Trophoblast cell (in vitro differentiated cells and primary cell): ENCODE measurements around the gene IGFBP5.

Experiments
- DNase-seq, 2 donors: peaks; one replicate each; pipeline ENCODE4 v3.0.0-alpha.2; 2016
- H2AFZ ChIP-seq: 2 replicates; pipeline ENCODE4 v1.6.1; 2013; ENCODE audit warnings: low read length, moderate library complexity, mild to moderate bottlenecking; ENCODE audit not compliant: insufficient read depth, poor library complexity
- H2AK5ac ChIP-seq: 2 replicates; pipeline ENCODE4 v1.6.1; 2013; ENCODE audit warnings: mild to moderate bottlenecking, low read length
- H2BK120ac ChIP-seq: 2 replicates; pipeline ENCODE4 v1.6.1; 2013; ENCODE audit warnings: low read length, mild to moderate bottlenecking, moderate library complexity; ENCODE audit not compliant: insufficient read depth, poor library complexity
- H2BK12ac ChIP-seq: 2 replicates; pipeline ENCODE4 v1.6.1; 2013; ENCODE audit warnings: mild to moderate bottlenecking, low read length, moderate library complexity
- H2BK5ac ChIP-seq: 2 replicates; pipeline ENCODE4 v1.6.1; 2013; ENCODE audit warnings: low read length, low read depth, moderate library complexity, mild to moderate bottlenecking; ENCODE audit not compliant: poor library complexity
- H3K14ac ChIP-seq: 2 replicates; pipeline ENCODE4 v1.6.1; 2013; ENCODE audit warnings: mild to moderate bottlenecking, low read length
- H3K18ac ChIP-seq: 2 replicates; pipeline ENCODE4 v1.6.1; 2013; ENCODE audit warnings: mild to moderate bottlenecking, low read length
- H3K23ac ChIP-seq: 2 replicates; pipeline ENCODE4 v1.6.1; 2013; ENCODE audit warnings: low read length
- H3K27ac ChIP-seq: 2 replicates; pipeline ENCODE4 v1.5.1; 2013; ENCODE audit warnings: low read depth, mild to moderate bottlenecking, inconsistent platforms, low read length, moderate library complexity
- H3K27me3 ChIP-seq: 2 replicates; pipeline ENCODE4 v1.6.1; 2013; ENCODE audit warnings: inconsistent platforms, mild to moderate bottlenecking, low read length, moderate library complexity; ENCODE audit not compliant: insufficient read depth
- H3K36me3 ChIP-seq, 2 experiments: 1 replicate in 1 of 2; 2 replicates in 1 of 2; pipeline ENCODE4 v1.6.1; 2013; ENCODE audit warnings: low read length in 2 of 2, mild to moderate bottlenecking in 2 of 2, moderate library complexity in 1 of 2; ENCODE audit not compliant: insufficient read depth in 2 of 2, control insufficient read depth in 1 of 2
- H3K4ac ChIP-seq: 2 replicates; pipeline ENCODE4 v1.6.1; 2013; ENCODE audit warnings: low read depth, mild to moderate bottlenecking, low read length, moderate library complexity
- H3K4me1 ChIP-seq, 2 experiments: 1 replicate in 1 of 2; 2 replicates in 1 of 2; pipeline ENCODE4 v1.6.1; 2013; ENCODE audit warnings: low read length in 2 of 2, mild to moderate bottlenecking in 2 of 2, moderate library complexity in 1 of 2; ENCODE audit not compliant: insufficient read depth in 2 of 2, control insufficient read depth in 1 of 2
- H3K4me2 ChIP-seq: 2 replicates; pipeline ENCODE4 v1.6.1; 2013; ENCODE audit warnings: inconsistent platforms, mild to moderate bottlenecking, low read length, moderate library complexity
- H3K4me3 ChIP-seq: 2 replicates; pipeline ENCODE4 v1.5.1; 2013; ENCODE audit warnings: mild to moderate bottlenecking, low read depth, low read length, inconsistent platforms
- H3K79me1 ChIP-seq: one replicate; pipeline ENCODE4 v1.6.1; 2013; ENCODE audit warnings: low read length
- H3K79me2 ChIP-seq: 2 replicates; pipeline ENCODE4 v1.6.1; 2013; ENCODE audit warnings: low read length, mild to moderate bottlenecking; ENCODE audit not compliant: control insufficient read depth, insufficient read depth, poor library complexity
- H3K9ac ChIP-seq: 2 replicates; pipeline ENCODE4 v1.6.1; 2013; ENCODE audit warnings: mild to moderate bottlenecking, low read length
- H3K9me3 ChIP-seq: 2 replicates; pipeline ENCODE4 v1.6.1; 2013; ENCODE audit warnings: low read depth, mild to moderate bottlenecking, control low read depth, inconsistent platforms, low read length; ENCODE audit not compliant: insufficient read depth
- H4K12ac ChIP-seq: 2 replicates; pipeline ENCODE4 v1.6.1; 2013; ENCODE audit warnings: low read depth, mild to moderate bottlenecking, low read length, moderate library complexity
- H4K8ac ChIP-seq: 2 replicates; pipeline ENCODE4 v1.6.1; 2013; ENCODE audit warnings: low read depth, mild to moderate bottlenecking, low read length, moderate library complexity
- H4K91ac ChIP-seq: one replicate; pipeline ENCODE4 v1.6.1; 2013; ENCODE audit warnings: low read depth, mild to moderate bottlenecking, low read length, moderate library complexity
- WGBS: extraction: QIAGEN DNeasy Blood & Tissue Kit; methylation state at CpG from one replicate; pipeline ENCODE4 v1.1.7; 2013; ENCODE audit warnings: missing lambda C conversion rate; ENCODE audit not compliant: insufficient read length, insufficient coverage; ENCODE audit errors: extremely low coverage; 5-methylcytosine and 5-hydroxymethylcytosine counted together

Gene IGFBP5

DNA sequence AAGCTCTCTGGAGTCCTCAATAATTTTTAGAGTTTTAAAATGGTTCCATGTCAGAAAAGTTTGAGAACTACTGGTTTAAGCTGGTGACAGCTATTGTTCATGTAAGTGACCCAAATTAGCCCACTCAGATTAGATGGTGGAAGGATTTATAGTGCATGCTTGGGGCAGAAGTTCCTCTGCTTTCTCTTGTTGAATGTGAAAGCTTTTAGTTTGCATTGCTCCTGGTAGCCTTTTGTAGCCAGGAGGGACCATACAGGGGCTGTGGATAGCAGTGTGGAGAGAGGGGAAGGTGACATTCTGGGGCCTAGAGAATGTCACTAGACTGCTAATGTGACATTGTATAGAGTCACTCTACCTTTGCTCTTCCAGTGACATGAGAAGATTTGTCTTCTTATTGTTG lies 40.3 kb upstream of the IGFBP5 start:
- Histone ChIP-seq H3K36me3 (no peaks in the 10 kb centered on the region), H3K18ac (no peak overlapping the region), H3K9ac (no peak overlapping the region), H2AK5ac (no peak overlapping the region), H3K79me1 (no peaks in the 10 kb centered on the region), H3K23ac (no peak overlapping the region), H4K91ac (no peak overlapping the region), H3K27ac (no peak overlapping the region), H3K27me3 (no peaks in the 10 kb centered on the region), H3K4ac (no peak overlapping the region), H3K9me3 (no peaks in the 10 kb centered on the region), H3K4me3 (no peak overlapping the region), H3K4me2 (no peak overlapping the region), H2BK120ac (no peak overlapping the region), H3K4me1 (peaks cover 0 to 7% of the 10 kb centered on the region in 2 experiments), H4K12ac (no peak overlapping the region), H3K14ac (no peak overlapping the region), H3K79me2 (no peaks in the 10 kb centered on the region), H4K8ac (no peak overlapping the region), H2BK5ac (no peak overlapping the region), H2AFZ (no peak overlapping the region), H2BK12ac (no peak overlapping the region)
- DNase-seq = no peak

DNA sequence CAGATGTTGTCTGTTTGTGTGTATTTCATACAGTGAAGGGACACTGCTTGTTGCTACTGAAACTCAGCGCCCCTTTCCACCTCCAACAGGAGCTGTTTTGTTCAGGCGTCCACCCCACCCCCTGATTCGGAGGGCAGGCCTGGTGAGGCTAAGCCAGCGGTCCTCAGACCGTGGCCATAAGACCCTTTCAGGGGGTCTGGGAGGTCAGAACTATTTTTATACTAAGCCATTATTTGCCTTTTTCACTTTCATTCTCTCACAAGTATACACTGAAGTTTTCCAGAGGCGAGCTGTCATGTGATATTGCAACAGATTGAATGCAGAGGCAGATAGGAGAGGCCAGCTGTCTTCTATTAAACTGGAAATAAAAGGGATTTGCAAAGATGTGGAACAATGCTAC lies 39.7 kb upstream of the IGFBP5 start:
- H3K4me3 ChIP-seq = no peak overlapping the region
- no peak overlapping the region for H4K12ac ChIP-seq
- no peak overlapping the region for H2BK120ac ChIP-seq
- peak overlapping the region; percentile 36 for H2BK12ac ChIP-seq
- H2BK5ac ChIP-seq = no peak overlapping the region
- H3K9me3 ChIP-seq = no peaks in the 10 kb centered on the region
- no peaks in the 10 kb centered on the region for H3K36me3 ChIP-seq
- H2AK5ac ChIP-seq = no peak overlapping the region
- no peak overlapping the region for H3K14ac ChIP-seq
- peak overlapping the region; percentile 66 for H2AFZ ChIP-seq
- H3K4ac ChIP-seq = no peak overlapping the region
- H4K91ac ChIP-seq = no peak overlapping the region
- no peak overlapping the region for H3K18ac ChIP-seq
- no peaks in the 10 kb centered on the region for H3K79me1 ChIP-seq
- no peak for DNase-seq
- no peaks in the 10 kb centered on the region for H3K27me3 ChIP-seq
- H3K27ac ChIP-seq = no peak overlapping the region
- no peak overlapping the region for H3K23ac ChIP-seq
- H3K79me2 ChIP-seq = no peaks in the 10 kb centered on the region
- H3K4me2 ChIP-seq = no peak overlapping the region
- no CpG with 5 or more reads among the region's 6 CpGs for WGBS
- H4K8ac ChIP-seq = no peak overlapping the region
- H3K9ac ChIP-seq = no peak overlapping the region
- peaks cover 0 to 7% of the 10 kb centered on the region in 2 experiments for H3K4me1 ChIP-seq

GRCh38 chr2:216733046-216733445 lies 37.7 kb upstream of the IGFBP5 start:
- Histone ChIP-seq H4K8ac (no peak overlapping the region), H3K14ac (no peak overlapping the region), H2AK5ac (no peak overlapping the region), H3K36me3 (no peaks in the 10 kb centered on the region), H3K79me2 (no peaks in the 10 kb centered on the region), H2BK120ac (no peak overlapping the region), H2BK5ac (no peak overlapping the region), H3K9me3 (no peaks in the 10 kb centered on the region), H4K91ac (no peak overlapping the region), H3K4me1 (peaks cover 0 to 4% of the 10 kb centered on the region in 2 experiments), H3K9ac (no peak overlapping the region), H3K79me1 (no peaks in the 10 kb centered on the region), H4K12ac (no peak overlapping the region), H3K27me3 (no peaks in the 10 kb centered on the region), H3K18ac (no peak overlapping the region), H3K4me3 (no peak overlapping the region), H3K27ac (no peak overlapping the region), H3K4me2 (no peak overlapping the region), H2AFZ (no peak overlapping the region), H3K4ac (no peak overlapping the region), H2BK12ac (no peak overlapping the region), H3K23ac (no peak overlapping the region)
- no CpG with 5 or more reads among the region's 7 CpGs for WGBS
- no peak for DNase-seq

GRCh38 chr2:216732334-216732733 lies 37.0 kb upstream of the IGFBP5 start:
- Histone ChIP-seq H2AK5ac (no peak overlapping the region), H3K9me3 (no peaks in the 10 kb centered on the region), H3K18ac (no peak overlapping the region), H3K23ac (no peak overlapping the region), H4K12ac (no peak overlapping the region), H4K91ac (no peak overlapping the region), H3K27ac (no peak overlapping the region), H3K79me2 (no peaks in the 10 kb centered on the region), H3K4me2 (no peak overlapping the region), H2BK120ac (no peak overlapping the region), H3K4me3 (no peak overlapping the region), H3K4me1 (peaks cover 0 to 4% of the 10 kb centered on the region in 2 experiments), H3K36me3 (no peaks in the 10 kb centered on the region), H2BK12ac (no peak overlapping the region), H3K14ac (no peak overlapping the region), H3K79me1 (no peaks in the 10 kb centered on the region), H4K8ac (no peak overlapping the region), H3K27me3 (no peaks in the 10 kb centered on the region), H2AFZ (no peak overlapping the region), H3K4ac (no peak overlapping the region), H2BK5ac (no peak overlapping the region), H3K9ac (no peak overlapping the region)
- DNase-seq = no peak
- WGBS = no CpG with 5 or more reads among the region's 7 CpGs
